Tibial nerve (tissue), 4 donors: ENCODE data around the gene SPTLC2.

ENCODE experiments used
- CTCF ChIP-seq, 5 experiments: fragments of 200-600 bp in 3 of 5; fragments of 450-650 bp in 2 of 5; sonication (generic) in 3 of 5; IDR thresholded peaks; one replicate each; pipeline ENCODE4 v1.5.1; 2016 to 2019; ENCODE audit warnings: antibody characterized with exemption in 5 of 5, mild to moderate bottlenecking in 3 of 5, moderate library complexity in 2 of 5
- EP300 ChIP-seq, 2 donors: sonication (generic); formaldehyde crosslinking; IDR thresholded peaks; one replicate each; pipeline ENCODE4 v1.6.1; 2017; ENCODE audit warnings: antibody characterized with exemption in 2 of 2, mild to moderate bottlenecking in 1 of 2
- POLR2A ChIP-seq, 2 donors: fragments of 450-650 bp; IDR thresholded peaks; one replicate each; pipeline ENCODE4 v1.6.1; 2017; ENCODE audit warnings: antibody characterized with exemption in 2 of 2, mild to moderate bottlenecking in 2 of 2, moderate library complexity in 2 of 2

DNA sequence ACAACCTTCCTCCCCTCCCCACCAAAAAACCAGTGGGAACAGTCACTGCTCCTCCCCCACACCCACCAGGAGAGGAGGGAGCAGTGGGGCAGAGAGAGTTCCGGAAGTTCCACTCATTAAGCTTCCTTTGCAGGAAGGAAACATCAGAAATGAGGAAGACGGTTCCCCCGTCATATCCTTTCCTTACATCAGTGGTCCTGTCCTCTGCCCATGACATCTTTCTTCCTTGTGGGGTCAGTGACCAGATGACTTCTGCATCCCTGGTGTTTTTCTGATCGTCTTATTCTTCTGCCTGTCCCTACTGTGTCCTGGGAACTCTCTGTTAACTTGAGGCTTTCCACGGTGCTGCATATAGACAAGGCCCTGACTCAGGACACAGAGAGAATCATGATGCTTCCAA, 40.8 kb upstream of the SPTLC2 start:
- TF ChIP-seq CTCF (IDR thresholded peaks at IDR 0.05) (no peak), POLR2A (IDR thresholded peaks at IDR 0.05) (no peak), EP300 (IDR thresholded peaks at IDR 0.05) (peak; percentile 76 to 83)
